Loucy (cell line): ENCODE results near the gene MMP27.

ENCODE experiments used
- EZH2phosphoT487 ChIP-seq: fragments of 200-600 bp; IDR thresholded peaks from 2 replicates; pipeline ENCODE4 v1.6.1; 2018; ENCODE audit warnings: antibody characterized with exemption, mild to moderate bottlenecking, moderate library complexity, borderline replicate concordance
- TF ChIP-seq, protein P1 (sequence below): fragments of 200-600 bp; sonication (generic); conservative IDR thresholded peaks from 2 replicates; pipeline ENCODE4 v1.5.1; 2014; ENCODE audit warnings: mild to moderate bottlenecking, antibody characterized with exemption, low read length

DNA sequence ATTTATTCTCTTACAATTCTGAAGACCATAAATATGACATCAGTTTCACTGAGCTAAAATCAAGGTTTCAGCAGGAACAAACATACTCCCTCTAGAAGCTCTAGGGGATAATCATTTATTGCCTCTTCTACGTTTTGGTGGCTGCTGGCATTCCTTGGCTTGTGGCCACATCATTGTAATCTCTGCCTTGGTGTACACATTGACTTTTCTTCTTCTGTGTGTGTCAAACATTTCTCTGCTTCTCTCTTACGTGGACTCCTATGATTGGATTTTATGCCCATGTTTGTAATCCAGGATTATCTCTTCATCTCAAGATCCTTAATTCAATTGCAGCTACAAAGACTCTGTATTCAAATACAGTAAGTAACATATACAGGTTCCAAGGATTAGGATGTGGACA is 50.0 kb downstream of the MMP27 start:
- TF ChIP-seq, protein P1, sequence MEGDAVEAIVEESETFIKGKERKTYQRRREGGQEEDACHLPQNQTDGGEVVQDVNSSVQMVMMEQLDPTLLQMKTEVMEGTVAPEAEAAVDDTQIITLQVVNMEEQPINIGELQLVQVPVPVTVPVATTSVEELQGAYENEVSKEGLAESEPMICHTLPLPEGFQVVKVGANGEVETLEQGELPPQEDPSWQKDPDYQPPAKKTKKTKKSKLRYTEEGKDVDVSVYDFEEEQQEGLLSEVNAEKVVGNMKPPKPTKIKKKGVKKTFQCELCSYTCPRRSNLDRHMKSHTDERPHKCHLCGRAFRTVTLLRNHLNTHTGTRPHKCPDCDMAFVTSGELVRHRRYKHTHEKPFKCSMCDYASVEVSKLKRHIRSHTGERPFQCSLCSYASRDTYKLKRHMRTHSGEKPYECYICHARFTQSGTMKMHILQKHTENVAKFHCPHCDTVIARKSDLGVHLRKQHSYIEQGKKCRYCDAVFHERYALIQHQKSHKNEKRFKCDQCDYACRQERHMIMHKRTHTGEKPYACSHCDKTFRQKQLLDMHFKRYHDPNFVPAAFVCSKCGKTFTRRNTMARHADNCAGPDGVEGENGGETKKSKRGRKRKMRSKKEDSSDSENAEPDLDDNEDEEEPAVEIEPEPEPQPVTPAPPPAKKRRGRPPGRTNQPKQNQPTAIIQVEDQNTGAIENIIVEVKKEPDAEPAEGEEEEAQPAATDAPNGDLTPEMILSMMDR = no peak
- no peak for TF ChIP-seq EZH2phosphoT487
